Neural cell (in vitro differentiated cells): ENCODE measurements around the gene PLEKHH3.

Experiments
- EP300 ChIP-seq: fragments of 450-650 bp; conservative IDR thresholded peaks from 2 replicates; pipeline ENCODE4 v1.6.1; 2014; ENCODE audit warnings: antibody characterized with exemption, mild to moderate bottlenecking, moderate library complexity; ENCODE audit not compliant: poor library complexity, severe bottlenecking
- TF ChIP-seq, protein P1 (sequence below): fragments of 450-650 bp; IDR thresholded peaks from 2 replicates; pipeline ENCODE4 v1.5.1; 2014; ENCODE audit warnings: antibody characterized with exemption, mild to moderate bottlenecking, moderate library complexity; ENCODE audit not compliant: poor library complexity, severe bottlenecking

DNA sequence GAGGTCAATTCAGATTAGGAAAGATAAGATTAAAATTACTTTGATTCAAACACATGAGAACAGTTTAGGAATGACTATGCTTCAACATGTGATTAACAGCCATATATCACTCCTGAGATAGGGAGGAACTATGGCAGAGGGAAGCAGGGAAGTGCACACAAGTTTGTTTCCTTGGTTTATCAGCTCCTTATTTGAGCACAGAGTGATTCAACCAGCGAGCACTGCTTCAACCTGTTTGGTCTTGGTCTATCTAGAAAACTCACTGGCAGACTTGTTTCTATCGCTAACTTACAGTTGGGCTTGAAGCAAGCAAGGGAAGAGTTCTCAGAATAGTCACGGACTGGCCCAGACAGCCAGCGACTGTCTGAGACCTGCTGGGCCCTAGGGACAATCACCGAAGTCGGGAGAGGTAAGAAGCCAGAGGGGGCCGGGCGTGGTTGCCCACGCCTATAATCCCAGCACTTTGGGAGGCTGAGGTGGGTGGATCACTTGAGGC, 43.8 kb downstream of the PLEKHH3 start:
- TF ChIP-seq, protein P1, sequence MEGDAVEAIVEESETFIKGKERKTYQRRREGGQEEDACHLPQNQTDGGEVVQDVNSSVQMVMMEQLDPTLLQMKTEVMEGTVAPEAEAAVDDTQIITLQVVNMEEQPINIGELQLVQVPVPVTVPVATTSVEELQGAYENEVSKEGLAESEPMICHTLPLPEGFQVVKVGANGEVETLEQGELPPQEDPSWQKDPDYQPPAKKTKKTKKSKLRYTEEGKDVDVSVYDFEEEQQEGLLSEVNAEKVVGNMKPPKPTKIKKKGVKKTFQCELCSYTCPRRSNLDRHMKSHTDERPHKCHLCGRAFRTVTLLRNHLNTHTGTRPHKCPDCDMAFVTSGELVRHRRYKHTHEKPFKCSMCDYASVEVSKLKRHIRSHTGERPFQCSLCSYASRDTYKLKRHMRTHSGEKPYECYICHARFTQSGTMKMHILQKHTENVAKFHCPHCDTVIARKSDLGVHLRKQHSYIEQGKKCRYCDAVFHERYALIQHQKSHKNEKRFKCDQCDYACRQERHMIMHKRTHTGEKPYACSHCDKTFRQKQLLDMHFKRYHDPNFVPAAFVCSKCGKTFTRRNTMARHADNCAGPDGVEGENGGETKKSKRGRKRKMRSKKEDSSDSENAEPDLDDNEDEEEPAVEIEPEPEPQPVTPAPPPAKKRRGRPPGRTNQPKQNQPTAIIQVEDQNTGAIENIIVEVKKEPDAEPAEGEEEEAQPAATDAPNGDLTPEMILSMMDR, result no peak
- no peak for TF ChIP-seq EP300
